ENCODE data around the gene C16orf74.

The C16orf74 gene

GRCh38 chr16:85686912-85687591 is 63.8 kb downstream of the C16orf74 start:
- H3K18ac ChIP-seq (ENCODE audit: low read length): no peak overlapping the region
- no CpG with 5 or more reads among the region's 15 CpGs for WGBS, 2 donors (ENCODE audit: extremely low coverage in 2 of 2, insufficient read length in 2 of 2, insufficient replicate concordance in 1 of 2)
- no peak overlapping the region for H2BK12ac ChIP-seq (ENCODE audit: low read length)
- peaks cover 7% of the 10 kb centered on the region for H3K79me1 ChIP-seq (ENCODE audit: low read depth, low read length)
- H4K91ac ChIP-seq (ENCODE audit: low read depth, low read length, poor library complexity): no peak overlapping the region
- H3K36me3 ChIP-seq (replicated peaks in 1 of 2; ENCODE audit: control insufficient read depth in 2 of 2, insufficient read depth in 2 of 2, low read length in 2 of 2): peaks cover 9 to 54% of the 10 kb centered on the region in 2 donors
- H2AK5ac ChIP-seq (ENCODE audit: low read depth, low read length): no peak overlapping the region
- no peak overlapping the region for H3K4me2 ChIP-seq (ENCODE audit: insufficient read depth, low read length, poor library complexity, severe bottlenecking)
- H3K27ac ChIP-seq (replicated peaks; ENCODE audit: low read length): no peak overlapping the region
- no peak overlapping the region for H3K14ac ChIP-seq (ENCODE audit: low read length)
- peaks cover 0 to 4% of the 10 kb centered on the region in 2 donors for H3K9me3 ChIP-seq (replicated peaks in 1 of 2; ENCODE audit: control insufficient read depth in 2 of 2, insufficient read depth in 1 of 2, low read depth in 1 of 2, low read length in 2 of 2)
- H3K4me1 ChIP-seq (ENCODE audit: control insufficient read depth in 2 of 2, insufficient read depth in 1 of 2, low read depth in 1 of 2, low read length in 2 of 2): peaks cover 6 to 18% of the 10 kb centered on the region in 2 donors
- no peak overlapping the region for H2AFZ ChIP-seq (ENCODE audit: low read length)
- H3K9ac ChIP-seq (ENCODE audit: low read depth, low read length, poor library complexity): no peak overlapping the region
- no peak overlapping the region for H3K23ac ChIP-seq (ENCODE audit: low read depth, low read length, poor library complexity)
- H4K8ac ChIP-seq (ENCODE audit: low read depth, low read length): no peak overlapping the region
- no peak for DNase-seq (ENCODE audit: low spot score)
- H3K4me3 ChIP-seq (ENCODE audit: low read length in 2 of 2): peak overlapping the region in 1 of 2 donors; percentile 99
- H2BK120ac ChIP-seq (ENCODE audit: low read depth, low read length): no peak overlapping the region
- H2BK5ac ChIP-seq (ENCODE audit: low read length): no peak overlapping the region
- H3K4ac ChIP-seq (ENCODE audit: low read length): no peak overlapping the region
- no peaks in the 10 kb centered on the region for H3K27me3 ChIP-seq (ENCODE audit: control insufficient read depth in 3 of 3, insufficient read depth in 3 of 3, low read depth in 1 of 3, low read length in 3 of 3)
- no peak overlapping the region for H2BK15ac ChIP-seq (ENCODE audit: low read length)

GRCh38 chr16:85685251-85685650 is 65.6 kb downstream of the C16orf74 start:
- peaks cover 0 to 4% of the 10 kb centered on the region in 2 donors for H3K9me3 ChIP-seq (replicated peaks in 1 of 2; ENCODE audit: control insufficient read depth in 2 of 2, insufficient read depth in 1 of 2, low read depth in 1 of 2, low read length in 2 of 2)
- no peak overlapping the region for H2BK5ac ChIP-seq (ENCODE audit: low read length)
- DNase-seq (ENCODE audit: low spot score): no peak
- H3K36me3 ChIP-seq (replicated peaks in 1 of 2; ENCODE audit: control insufficient read depth in 2 of 2, insufficient read depth in 2 of 2, low read length in 2 of 2): peaks cover 20 to 72% of the 10 kb centered on the region in 2 donors
- H3K4me2 ChIP-seq (ENCODE audit: insufficient read depth, low read length, poor library complexity, severe bottlenecking): no peak overlapping the region
- peaks cover 7% of the 10 kb centered on the region for H3K79me1 ChIP-seq (ENCODE audit: low read depth, low read length)
- H3K27me3 ChIP-seq (ENCODE audit: control insufficient read depth in 3 of 3, insufficient read depth in 3 of 3, low read depth in 1 of 3, low read length in 3 of 3): no peaks in the 10 kb centered on the region
- no peak overlapping the region for H3K18ac ChIP-seq (ENCODE audit: low read length)
- H3K14ac ChIP-seq (ENCODE audit: low read length): no peak overlapping the region
- no peak overlapping the region for H3K4me3 ChIP-seq (ENCODE audit: low read length in 2 of 2)
- H2AK5ac ChIP-seq (ENCODE audit: low read depth, low read length): no peak overlapping the region
- peaks cover 6 to 15% of the 10 kb centered on the region in 2 donors for H3K4me1 ChIP-seq (ENCODE audit: control insufficient read depth in 2 of 2, insufficient read depth in 1 of 2, low read depth in 1 of 2, low read length in 2 of 2)
- H3K23ac ChIP-seq (ENCODE audit: low read depth, low read length, poor library complexity): no peak overlapping the region
- H2BK15ac ChIP-seq (ENCODE audit: low read length): no peak overlapping the region
- H3K27ac ChIP-seq (replicated peaks; ENCODE audit: low read length): no peak overlapping the region
- no peak overlapping the region for H3K4ac ChIP-seq (ENCODE audit: low read length)
- no peak overlapping the region for H4K8ac ChIP-seq (ENCODE audit: low read depth, low read length)
- no CpG with 5 or more reads among the region's 2 CpGs for whole genome bisulfite sequencing, 2 donors (ENCODE audit: extremely low coverage in 2 of 2, insufficient read length in 2 of 2, insufficient replicate concordance in 1 of 2)
- no peak overlapping the region for H2BK120ac ChIP-seq (ENCODE audit: low read depth, low read length)
- H2AFZ ChIP-seq (ENCODE audit: low read length): no peak overlapping the region
- H4K91ac ChIP-seq (ENCODE audit: low read depth, low read length, poor library complexity): no peak overlapping the region
- no peak overlapping the region for H2BK12ac ChIP-seq (ENCODE audit: low read length)
- no peak overlapping the region for H3K9ac ChIP-seq (ENCODE audit: low read depth, low read length, poor library complexity)

GRCh38 chr16:85683363-85683762 is 67.5 kb downstream of the C16orf74 start:
- H2AFZ ChIP-seq (ENCODE audit: low read length): no peak overlapping the region
- DNase-seq (ENCODE audit: low spot score): no peak
- H4K91ac ChIP-seq (ENCODE audit: low read depth, low read length, poor library complexity): no peak overlapping the region
- H3K14ac ChIP-seq (ENCODE audit: low read length): no peak overlapping the region
- no peak overlapping the region for H2BK15ac ChIP-seq (ENCODE audit: low read length)
- H2BK12ac ChIP-seq (ENCODE audit: low read length): no peak overlapping the region
- peaks cover 8% of the 10 kb centered on the region for H3K79me1 ChIP-seq (ENCODE audit: low read depth, low read length)
- H3K9ac ChIP-seq (ENCODE audit: low read depth, low read length, poor library complexity): no peak overlapping the region
- no peak overlapping the region for H3K23ac ChIP-seq (ENCODE audit: low read depth, low read length, poor library complexity)
- H3K18ac ChIP-seq (ENCODE audit: low read length): no peak overlapping the region
- H2BK5ac ChIP-seq (ENCODE audit: low read length): no peak overlapping the region
- H3K4me2 ChIP-seq (ENCODE audit: insufficient read depth, low read length, poor library complexity, severe bottlenecking): no peak overlapping the region
- H3K4ac ChIP-seq (ENCODE audit: low read length): no peak overlapping the region
- H3K4me1 ChIP-seq (ENCODE audit: control insufficient read depth in 2 of 2, insufficient read depth in 1 of 2, low read depth in 1 of 2, low read length in 2 of 2): peaks cover 4 to 6% of the 10 kb centered on the region in 2 donors
- H3K9me3 ChIP-seq (replicated peaks in 1 of 2; ENCODE audit: control insufficient read depth in 2 of 2, insufficient read depth in 1 of 2, low read depth in 1 of 2, low read length in 2 of 2): peaks cover 0 to 4% of the 10 kb centered on the region in 2 donors
- no peak overlapping the region for H2BK120ac ChIP-seq (ENCODE audit: low read depth, low read length)
- no peak overlapping the region for H3K27ac ChIP-seq (replicated peaks; ENCODE audit: low read length)
- H2AK5ac ChIP-seq (ENCODE audit: low read depth, low read length): no peak overlapping the region
- H3K36me3 ChIP-seq (replicated peaks in 1 of 2; ENCODE audit: control insufficient read depth in 2 of 2, insufficient read depth in 2 of 2, low read length in 2 of 2): peaks cover 33 to 90% of the 10 kb centered on the region in 2 donors
- H3K27me3 ChIP-seq (ENCODE audit: control insufficient read depth in 3 of 3, insufficient read depth in 3 of 3, low read depth in 1 of 3, low read length in 3 of 3): no peaks in the 10 kb centered on the region
- no peak overlapping the region for H4K8ac ChIP-seq (ENCODE audit: low read depth, low read length)
- no peak overlapping the region for H3K4me3 ChIP-seq (ENCODE audit: low read length in 2 of 2)

- H3K27ac ChIP-seq (replicated peaks; ENCODE audit: low read length): no peak overlapping the region
- H3K9ac ChIP-seq (ENCODE audit: low read depth, low read length, poor library complexity): peak overlapping the region; percentile 24
- peaks cover 40 to 97% of the 10 kb centered on the region in 2 donors for H3K36me3 ChIP-seq (replicated peaks in 1 of 2; ENCODE audit: control insufficient read depth in 2 of 2, insufficient read depth in 2 of 2, low read length in 2 of 2)
- peaks cover 4 to 6% of the 10 kb centered on the region in 2 donors for H3K4me1 ChIP-seq (ENCODE audit: control insufficient read depth in 2 of 2, insufficient read depth in 1 of 2, low read depth in 1 of 2, low read length in 2 of 2)
- WGBS, 2 donors (ENCODE audit: extremely low coverage in 2 of 2, insufficient read length in 2 of 2, insufficient replicate concordance in 1 of 2): no CpG with 5 or more reads among the region's 9 CpGs
- peak overlapping the region; percentile 17 for H3K23ac ChIP-seq (ENCODE audit: low read depth, low read length, poor library complexity)
- no peak overlapping the region for H4K8ac ChIP-seq (ENCODE audit: low read depth, low read length)
- H3K4ac ChIP-seq (ENCODE audit: low read length): no peak overlapping the region
- H2BK15ac ChIP-seq (ENCODE audit: low read length): no peak overlapping the region
- no peak overlapping the region for H2BK12ac ChIP-seq (ENCODE audit: low read length)
- H2AFZ ChIP-seq (ENCODE audit: low read length): no peak overlapping the region
- H3K18ac ChIP-seq (ENCODE audit: low read length): no peak overlapping the region
- DNase-seq (ENCODE audit: low spot score): no peak
- H3K4me3 ChIP-seq (ENCODE audit: low read length in 2 of 2): no peak overlapping the region
- peaks cover 0 to 4% of the 10 kb centered on the region in 2 donors for H3K9me3 ChIP-seq (replicated peaks in 1 of 2; ENCODE audit: control insufficient read depth in 2 of 2, insufficient read depth in 1 of 2, low read depth in 1 of 2, low read length in 2 of 2)
- H3K27me3 ChIP-seq (ENCODE audit: control insufficient read depth in 3 of 3, insufficient read depth in 3 of 3, low read depth in 1 of 3, low read length in 3 of 3): no peaks in the 10 kb centered on the region
- H2BK120ac ChIP-seq (ENCODE audit: low read depth, low read length): no peak overlapping the region
- peaks cover 8% of the 10 kb centered on the region for H3K79me1 ChIP-seq (ENCODE audit: low read depth, low read length)
- H4K91ac ChIP-seq (ENCODE audit: low read depth, low read length, poor library complexity): no peak overlapping the region
- H3K4me2 ChIP-seq (ENCODE audit: insufficient read depth, low read length, poor library complexity, severe bottlenecking): no peak overlapping the region
- no peak overlapping the region for H2BK5ac ChIP-seq (ENCODE audit: low read length)
- H2AK5ac ChIP-seq (ENCODE audit: low read depth, low read length): no peak overlapping the region
- H3K14ac ChIP-seq (ENCODE audit: low read length): no peak overlapping the region
These were observed 68.4 kb downstream of the C16orf74 start for GRCh38 chr16:85682516-85682915.
